ENCODE results near the gene SRRT.
"Not testable (repeated sequence)": the region's sequence is repeated elsewhere in the genome, so short reads cannot be mapped to it uniquely, and the experiment has no call there.

The SRRT gene

GRCh38 chr7:100893910-100894721 is 19.2 kb downstream of the SRRT start:
- no peak for DNase-seq (ENCODE audit: low read depth)

DNA sequence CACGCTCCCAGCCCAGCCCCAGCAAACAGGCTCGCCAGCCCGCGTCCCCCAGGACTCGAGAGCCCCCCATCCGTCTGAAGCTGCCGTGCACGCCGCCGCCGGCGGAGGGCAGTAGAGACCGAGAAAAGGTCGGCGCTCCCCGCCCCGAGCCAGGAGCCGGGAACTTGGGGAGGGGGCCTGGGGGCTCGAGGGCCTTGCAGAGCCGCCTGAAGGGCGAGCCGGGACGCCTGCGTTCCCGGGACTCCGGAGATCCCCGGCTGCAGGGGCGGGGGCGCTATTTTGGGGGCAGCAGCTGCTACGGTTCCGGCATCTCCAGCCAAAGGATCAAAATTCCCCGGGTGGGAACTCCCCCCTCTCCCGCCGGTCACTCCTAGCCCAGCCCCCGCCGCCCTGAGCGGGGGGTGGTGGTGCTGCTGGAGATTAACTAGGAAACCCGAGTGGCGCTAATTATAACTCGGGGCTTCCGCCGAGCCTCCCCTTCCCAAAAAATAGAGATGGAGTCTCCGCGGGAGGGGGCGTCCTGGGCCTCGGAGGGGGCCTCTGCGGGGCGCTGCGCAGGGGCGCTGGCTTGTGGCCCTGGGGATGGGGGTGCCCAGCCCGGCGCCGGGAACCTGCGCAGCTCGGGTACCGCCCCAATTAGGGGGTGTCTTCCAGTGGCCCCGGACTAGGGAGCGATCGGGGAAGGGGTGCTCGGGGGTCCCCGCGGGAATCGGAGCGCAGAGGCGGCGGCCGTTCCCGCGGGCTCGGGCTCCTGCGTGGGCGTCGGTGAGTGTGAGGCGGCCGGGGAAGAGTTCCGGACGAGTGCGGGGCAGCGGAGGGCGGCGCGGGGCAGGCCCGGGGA is 20.2 kb downstream of the SRRT start:
- no peak for DNase-seq (ENCODE audit: low read depth)

GRCh38 chr7:100895701-100895955 is 20.7 kb downstream of the SRRT start, which contains the start of gene ACHE:
TSS of gene ACHE (minus strand) at chr7:100895888. CDS start at chr7:100894232, 1,656 bp downstream.
- no peak for DNase-seq (ENCODE audit: low read depth)

GRCh38 chr7:100895956-100896731 is 21.2 kb downstream of the SRRT start:
- no peak for DNase-seq (ENCODE audit: low read depth)

DNA sequence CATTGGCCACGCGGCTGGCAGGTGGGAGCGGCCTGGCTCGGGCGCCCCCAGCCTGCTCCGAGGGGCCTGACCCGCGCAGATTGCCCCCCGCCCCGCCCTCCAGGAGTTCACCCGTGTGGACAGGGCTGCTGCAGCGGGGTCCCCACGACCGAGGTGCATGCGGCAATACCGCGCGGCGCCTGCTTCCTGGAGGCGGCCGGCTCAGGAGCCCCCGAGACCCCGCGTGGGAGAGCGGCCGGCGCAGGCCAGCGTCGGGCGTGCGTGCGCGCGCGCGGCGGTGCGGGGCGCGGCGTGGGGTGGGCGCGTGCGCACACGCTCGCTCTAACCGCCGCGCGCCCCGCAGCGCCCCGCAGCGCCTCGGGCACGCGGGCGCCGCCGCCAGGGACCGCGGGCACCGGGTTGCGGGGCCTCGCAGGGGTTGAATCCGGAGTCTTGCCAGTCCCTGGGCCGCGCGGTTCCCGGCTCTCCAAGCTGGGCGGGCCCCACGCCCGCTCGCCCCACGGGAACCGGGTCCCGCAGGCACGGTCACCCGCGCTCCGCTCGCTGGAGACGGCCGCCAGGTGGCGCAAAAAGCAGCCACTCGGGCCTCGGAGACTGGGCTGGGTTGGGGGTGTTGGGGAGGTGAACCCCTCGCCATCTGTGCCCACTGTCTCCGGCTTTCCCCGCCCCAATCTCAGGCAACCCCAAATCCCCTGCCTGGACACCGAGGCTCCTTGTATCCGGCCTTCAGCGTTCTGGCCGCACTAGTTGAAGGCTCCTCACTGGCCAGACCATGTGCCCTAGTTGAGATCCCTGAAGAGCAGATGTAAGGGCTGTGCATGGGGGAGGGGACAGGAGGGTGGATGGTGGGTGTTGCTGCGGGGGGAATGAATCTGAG is 22.1 kb downstream of the SRRT start:
- DNase-seq (ENCODE audit: low read depth) = no peak

DNA sequence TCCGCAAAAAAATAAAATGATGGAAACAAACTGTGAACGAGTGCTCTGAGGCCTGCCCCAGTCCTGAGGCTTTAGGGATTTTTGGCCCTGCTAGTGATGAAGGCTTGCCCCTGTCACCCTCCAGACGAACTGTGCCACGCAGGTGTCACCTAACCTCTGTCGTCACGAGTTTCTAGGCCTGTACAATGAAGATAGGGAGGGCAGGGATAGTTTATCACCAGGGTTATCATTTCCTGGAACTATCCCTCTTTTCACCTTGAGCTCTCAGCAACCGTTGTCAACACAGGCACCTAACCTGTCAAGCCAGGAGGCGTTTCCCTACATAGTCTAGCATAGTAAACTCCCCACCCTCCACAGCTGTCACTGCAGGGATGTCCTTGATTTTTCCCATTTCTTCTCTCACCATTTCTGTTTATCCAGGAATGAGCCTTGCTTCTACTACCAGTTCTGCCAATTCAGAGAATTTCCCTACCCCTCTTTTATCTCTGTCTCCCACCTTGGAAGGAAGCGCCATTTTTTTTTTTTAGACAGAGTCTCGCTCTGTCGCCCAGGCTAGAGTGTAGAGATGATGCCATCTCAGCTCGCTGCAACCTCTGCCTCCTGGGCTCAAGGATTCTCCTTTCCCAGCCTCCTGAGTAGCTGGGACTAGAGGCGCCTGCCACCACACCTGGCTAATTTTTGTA is 23.0 kb downstream of the SRRT start:
- DNase-seq (ENCODE audit: low read depth) = no peak

DNA sequence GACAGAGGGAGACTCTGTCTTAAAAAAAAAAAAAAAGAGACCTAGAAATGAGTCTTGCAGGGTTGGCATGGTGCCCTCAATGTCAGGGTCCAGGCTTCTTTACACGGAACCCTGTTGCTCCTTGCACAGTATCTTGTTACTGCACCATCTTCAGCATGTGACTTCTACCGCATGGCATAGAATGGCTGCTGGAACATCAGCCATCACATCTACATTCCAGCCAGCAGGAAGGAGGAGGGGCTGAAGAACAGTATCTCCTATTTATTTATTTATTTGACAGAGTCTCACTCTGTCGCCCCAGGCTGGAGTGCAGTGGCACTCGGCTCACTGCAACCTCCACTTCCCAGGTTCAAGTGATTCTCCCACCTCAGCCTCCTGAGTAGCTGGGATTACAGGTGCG is 24.5 kb downstream of the SRRT start:
- no peak for DNase-seq (ENCODE audit: low read depth)

DNA sequence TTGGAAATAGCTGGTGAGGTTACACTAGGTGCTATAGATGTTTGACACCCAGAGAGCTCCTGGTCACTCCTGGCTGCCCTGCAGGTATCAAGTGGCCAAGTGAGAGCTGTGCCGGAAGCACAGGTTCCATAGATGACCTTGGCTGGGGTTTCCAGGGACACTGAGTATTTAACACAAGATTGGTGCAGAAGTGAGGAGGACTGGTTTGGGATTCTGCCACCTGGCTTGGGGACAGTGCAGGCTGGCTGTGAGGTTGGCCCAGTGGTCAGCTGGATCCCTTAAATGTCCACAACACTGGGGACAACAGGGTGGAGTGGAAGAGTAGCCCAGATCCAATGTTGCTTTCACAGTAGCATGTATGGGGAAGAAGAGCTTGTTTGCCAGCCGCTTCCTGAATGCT is 26.1 kb downstream of the SRRT start:
- DNase-seq (ENCODE audit: low read depth) = no peak

DNA sequence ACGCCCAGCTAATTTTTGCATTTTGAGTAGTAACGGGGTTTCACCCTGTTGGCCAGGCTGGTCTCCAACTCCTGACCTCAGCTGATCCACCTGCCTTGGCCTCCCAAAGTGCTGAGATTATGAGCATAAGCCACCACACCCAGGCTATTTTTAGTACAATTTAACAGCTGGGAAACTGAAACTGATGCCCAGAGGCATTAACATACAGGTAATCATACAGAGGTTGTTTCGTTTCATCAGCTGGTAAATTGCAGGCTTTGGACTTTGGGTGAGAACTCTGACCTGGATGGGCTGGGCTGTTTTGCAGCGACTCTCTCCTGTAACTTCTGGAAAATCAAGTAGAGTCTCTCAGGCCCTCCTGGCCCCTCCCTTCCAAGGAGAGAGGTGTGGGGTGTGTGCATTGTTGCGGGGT is 27.0 kb downstream of the SRRT start:
- DNase-seq (ENCODE audit: low read depth) = no peak

- DNase-seq (ENCODE audit: low read depth) = no peak
Measured at GRCh38 chr7:100902638-100903037, 27.7 kb downstream of the SRRT start.

DNA sequence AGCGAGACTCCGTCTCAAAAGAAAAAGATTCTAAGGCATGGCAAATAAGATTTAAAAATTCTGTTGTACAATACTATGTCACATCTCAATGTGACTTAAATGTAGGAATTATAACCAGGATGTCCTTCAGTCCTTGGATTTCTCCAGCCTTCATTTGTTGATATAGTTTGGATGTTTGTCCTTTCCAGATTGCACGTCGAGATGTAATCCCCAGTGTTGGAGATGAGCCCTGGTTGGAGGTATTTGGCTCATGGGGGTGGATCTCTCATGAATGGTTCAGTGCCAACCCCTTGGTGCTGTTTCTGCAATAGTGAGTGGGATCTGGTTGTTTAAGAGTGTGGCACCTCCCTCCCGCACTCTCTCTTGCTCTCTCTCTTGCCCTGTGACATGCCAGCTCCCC is 33.6 kb downstream of the SRRT start:
- DNase-seq (ENCODE audit: low read depth) = no peak

- DNase-seq (ENCODE audit: low read depth) = not testable (repeated sequence)
Measured at GRCh38 chr7:100910443-100910842, 35.5 kb downstream of the SRRT start.

DNA sequence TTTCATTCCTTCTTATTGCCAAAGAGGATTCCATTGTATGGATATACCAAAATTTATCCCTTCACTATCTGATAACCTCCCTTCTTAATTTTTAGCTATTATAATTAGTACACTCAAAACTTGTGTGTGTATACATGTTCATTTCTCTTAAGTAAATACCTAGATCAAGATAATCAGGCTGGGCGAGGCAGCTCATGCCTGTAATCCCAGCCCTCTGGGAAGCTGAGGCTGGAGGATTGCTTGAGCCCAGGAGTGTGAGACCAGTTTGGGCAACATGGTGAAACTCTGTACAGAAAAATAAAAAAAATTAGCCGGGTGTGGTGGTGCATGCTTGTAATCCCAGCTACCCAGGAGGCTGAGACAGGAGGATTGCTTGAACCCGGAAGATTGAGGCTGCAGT is 36.6 kb downstream of the SRRT start:
- DNase-seq (ENCODE audit: low read depth) = no peak

DNA sequence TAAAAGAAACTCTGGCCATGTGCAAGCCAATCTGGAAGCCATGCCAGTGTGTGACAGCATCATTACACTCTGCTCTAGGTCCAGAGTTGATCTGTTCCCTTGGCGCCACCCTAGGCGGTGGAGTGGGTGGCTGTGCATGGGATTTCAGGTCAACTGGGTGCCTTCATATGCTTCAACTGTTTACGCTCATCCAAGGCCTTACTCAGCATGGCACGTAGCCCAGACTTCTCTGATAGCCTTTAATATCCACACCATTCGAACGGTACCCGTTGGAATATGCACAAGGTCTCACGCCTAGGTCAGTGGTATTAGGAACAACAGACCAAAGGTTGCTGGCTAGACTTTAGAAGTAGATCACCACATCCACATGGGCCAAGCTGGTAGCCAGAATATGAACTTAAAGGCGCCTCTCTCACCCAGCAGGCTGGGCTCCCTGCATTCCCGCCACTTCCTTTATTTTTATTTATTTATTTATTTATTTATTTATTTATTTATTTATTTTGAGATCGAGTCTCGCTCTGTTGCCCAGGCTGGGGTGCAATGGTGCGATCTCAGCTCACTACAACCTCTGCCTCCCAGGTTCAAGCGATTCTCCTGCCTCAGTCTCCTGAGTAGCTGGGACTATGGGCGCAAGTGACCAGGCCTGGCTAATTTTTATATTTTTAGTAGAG is 39.4 kb downstream of the SRRT start:
- no peak for DNase-seq (ENCODE audit: low read depth)

DNA sequence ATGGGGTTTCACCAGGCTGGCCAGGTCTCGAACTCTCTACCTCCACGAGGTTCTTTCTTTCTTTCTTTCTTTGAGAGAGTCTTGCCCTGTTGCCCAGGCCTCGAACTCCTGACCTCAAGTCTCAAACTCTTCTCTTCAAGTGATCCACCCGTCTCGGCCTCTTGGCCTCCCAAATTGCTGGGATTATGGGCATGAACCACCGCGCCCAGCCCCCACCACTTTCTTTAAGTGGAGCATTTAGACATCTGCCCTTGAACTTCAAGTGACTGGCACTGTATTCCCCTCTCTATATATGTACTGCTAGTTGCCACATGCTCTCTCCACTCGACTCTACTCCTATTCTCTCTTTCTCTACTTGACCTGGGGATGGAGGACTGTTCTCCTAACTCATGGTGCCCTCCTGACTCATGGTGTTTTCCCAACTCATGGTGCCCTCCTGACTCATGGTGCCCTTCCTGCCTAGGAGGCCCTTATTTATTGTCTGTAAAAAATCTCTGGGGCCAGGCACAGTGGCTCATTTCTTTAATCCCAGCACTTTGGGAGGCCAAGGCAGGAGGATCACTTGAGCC is 40.1 kb downstream of the SRRT start:
- DNase-seq (ENCODE audit: low read depth) = no peak

DNA sequence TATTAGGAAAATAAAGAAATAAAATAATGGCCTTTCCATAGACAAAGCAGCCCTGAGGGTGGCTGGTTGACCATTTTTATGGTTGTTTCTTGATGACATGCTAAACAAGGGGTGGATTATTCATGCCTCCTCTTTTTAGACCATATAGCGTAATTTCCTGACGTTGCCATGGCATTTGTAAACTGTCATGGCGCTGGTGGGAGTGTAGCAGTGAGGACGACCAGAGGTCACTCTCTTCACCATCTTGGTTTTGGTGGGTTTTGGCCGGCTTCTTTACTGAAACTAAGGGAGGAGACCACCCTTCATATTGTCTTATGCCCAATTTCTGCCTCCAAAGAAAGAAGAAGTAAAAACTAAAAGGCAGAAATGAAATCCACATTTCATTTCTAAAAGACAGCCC is 44.4 kb downstream of the SRRT start:
- DNase-seq (ENCODE audit: low read depth) = not testable (repeated sequence)

- not testable (repeated sequence) for DNase-seq (ENCODE audit: low read depth)
Measured at GRCh38 chr7:100919779-100920437, 45.0 kb downstream of the SRRT start.

GRCh38 chr7:100921039-100921438 is 46.1 kb downstream of the SRRT start:
- DNase-seq (ENCODE audit: low read depth) = no peak

- DNase-seq (ENCODE audit: low read depth) = not testable (repeated sequence)
Measured at GRCh38 chr7:100923616-100924015, 48.7 kb downstream of the SRRT start.

GRCh38 chr7:100929808-100930174 is 54.9 kb downstream of the SRRT start:
- DNase-seq (ENCODE audit: low read depth) = no peak

Measured in GM04504 (cell line).